ENCODE data around the gene KRTAP17-1.
"Not testable (repeated sequence)": the region's sequence is repeated elsewhere in the genome, so short reads cannot be mapped to it uniquely, and the experiment has no call there.

KRTAP17-1 gene

DNA sequence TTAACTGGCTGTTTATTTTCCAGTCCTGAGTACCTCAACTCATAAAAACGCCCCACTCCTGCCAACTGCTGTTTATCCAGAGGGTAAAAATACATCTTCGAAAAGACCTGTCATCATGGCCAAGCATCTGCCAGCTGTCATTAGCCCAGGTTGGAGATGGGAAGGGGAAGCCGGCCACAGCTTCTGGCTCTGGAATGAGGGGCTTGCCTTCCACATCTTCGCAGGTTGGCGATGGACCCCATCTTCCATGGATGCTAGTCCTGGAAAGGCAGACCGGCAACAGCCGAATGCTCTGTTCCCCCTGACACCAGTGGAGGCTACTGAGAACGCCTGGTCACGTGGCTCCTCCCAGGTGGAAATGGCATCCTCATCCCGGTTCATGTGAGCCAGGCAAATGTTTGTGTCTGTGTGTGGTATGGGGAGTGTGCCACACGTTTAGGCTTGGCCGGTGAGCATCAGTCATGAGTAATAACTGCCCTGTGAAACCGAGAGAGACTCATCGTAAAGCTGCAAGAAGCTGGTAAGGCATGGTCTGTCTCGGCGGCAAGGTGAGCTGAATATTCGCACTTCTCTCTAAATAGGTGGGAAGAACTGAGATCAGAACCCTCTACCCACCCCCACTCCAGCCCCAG lies 420 bp upstream of the KRTAP17-1 start:
- DNase-seq, result no peak
- in situ Hi-C loops (cut with MboI; ENCODE audit: low pct_unique_long_range_greater_than_20kb, low sequenced_read_pairs), result loop anchor here (25.0 kb wide), 1 partner anchor 404 kb away; no protein-coding TSS in a partner anchor

DNA sequence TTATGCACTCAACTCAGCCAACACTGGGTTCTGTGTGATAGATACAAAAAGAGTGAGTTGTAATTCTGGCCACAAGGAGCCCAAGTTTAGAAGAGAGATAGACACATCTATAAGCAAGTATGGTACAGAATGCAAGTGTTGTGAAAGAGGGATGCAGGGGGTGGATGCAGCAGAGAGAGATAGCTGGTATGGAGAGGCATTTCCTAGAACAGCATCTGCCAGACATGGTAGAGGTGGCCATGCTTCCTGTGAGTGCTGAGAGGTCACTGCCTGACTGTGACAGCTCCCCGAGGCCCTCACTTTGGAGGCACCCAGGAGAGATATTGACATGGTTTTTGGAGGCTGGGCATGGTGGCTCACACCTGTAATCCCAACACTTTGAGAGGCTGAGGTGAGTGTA lies 4.4 kb downstream of the KRTAP17-1 start:
- in situ Hi-C loops (cut with MboI; ENCODE audit: low pct_unique_long_range_greater_than_20kb, low sequenced_read_pairs), result loop anchor here (25.0 kb wide), 1 partner anchor 399 kb away; no protein-coding TSS in a partner anchor

DNA sequence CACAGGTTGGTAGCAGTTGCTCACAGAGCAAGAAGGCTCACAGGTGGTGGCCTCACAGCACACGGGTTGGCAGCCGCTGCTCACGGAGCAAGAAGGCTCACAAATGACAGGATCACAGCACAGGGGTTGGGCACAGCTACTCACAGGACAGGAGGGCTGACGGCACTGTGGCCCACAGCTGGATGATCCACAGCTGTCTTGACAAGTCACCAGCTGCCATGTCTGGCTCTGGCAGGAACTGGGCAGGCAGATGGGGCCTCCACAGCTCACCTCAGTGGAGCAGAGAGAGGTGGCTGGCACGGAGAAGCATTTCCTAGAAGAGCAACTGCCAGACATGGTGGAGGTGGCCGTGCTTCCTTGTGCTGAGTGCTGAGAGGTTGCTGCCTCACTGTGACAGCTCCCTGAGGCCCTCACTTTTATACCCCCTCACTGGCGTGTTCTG lies 6.6 kb downstream of the KRTAP17-1 start, which contains the start of gene KRTAP16-1:
Gene KRTAP16-1, minus strand, starts transcription at position 392 of the 442 bp plus-strand sequence. Its CDS starts 56 bp downstream, at position 336.
- no peak for DNase-seq
- in situ Hi-C loops (cut with MboI; ENCODE audit: low pct_unique_long_range_greater_than_20kb, low sequenced_read_pairs), result loop anchor here (25.0 kb wide), 1 partner anchor 397 kb away; no protein-coding TSS in a partner anchor

More for the DNA sequence above, 4.4 kb downstream of the KRTAP17-1 start:
- DNase-seq, result no peak

DNA sequence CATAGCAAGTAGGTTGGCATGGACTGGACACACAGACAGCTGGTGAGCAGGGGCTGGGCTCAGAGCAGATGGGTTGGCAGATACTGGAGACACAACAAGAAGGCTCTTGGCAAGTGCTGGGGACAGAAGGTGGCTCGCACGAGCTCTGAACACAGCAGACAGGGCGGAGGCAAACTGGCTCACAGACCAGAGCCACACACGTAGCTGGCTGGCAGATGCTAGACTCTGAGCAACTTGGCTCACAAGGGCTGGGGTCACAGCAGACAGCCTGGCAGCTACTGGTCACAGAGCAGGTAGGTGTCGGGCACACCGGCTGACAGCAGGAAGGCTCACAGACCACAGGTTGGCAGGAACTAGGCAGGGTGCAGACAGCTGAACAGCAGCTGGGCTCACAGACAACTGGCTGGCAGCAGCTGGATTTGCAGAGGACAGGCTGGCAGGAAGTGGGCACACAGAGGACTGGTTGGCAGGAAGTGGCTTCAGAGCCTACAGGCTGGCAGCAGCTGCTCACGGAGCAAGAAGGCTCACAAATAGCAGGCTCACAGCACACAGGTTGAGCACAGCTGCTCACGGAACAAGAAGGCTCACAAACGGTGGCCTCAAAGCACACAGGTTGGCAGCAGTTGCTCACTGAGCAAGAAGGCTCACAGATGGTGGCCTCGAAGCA lies 7.1 kb downstream of the KRTAP17-1 start:
- no peak for DNase-seq
- in situ Hi-C loops (cut with MboI; ENCODE audit: low pct_unique_long_range_greater_than_20kb, low sequenced_read_pairs), result loop anchor here (25.0 kb wide), 1 partner anchor 396 kb away; no protein-coding TSS in a partner anchor

DNA sequence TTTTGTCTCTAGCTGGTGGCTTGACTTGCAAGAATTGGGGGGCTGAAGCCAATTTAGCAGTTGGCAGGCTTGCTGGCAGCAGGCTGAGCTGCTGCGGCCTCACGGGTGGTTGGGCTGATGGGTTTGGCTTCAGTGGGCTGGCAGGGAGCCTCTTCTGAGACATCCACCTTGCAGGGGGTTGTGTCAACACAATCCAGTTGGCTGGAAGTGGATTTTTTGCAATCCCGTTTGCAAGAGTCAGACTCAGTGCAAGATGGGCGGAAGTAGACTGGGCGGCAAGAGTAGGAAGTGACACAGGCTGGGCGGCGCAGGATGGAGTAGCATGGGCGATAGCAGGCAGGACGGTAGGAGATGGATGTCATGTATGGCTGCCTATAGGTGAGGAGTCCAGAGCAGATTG lies 7.9 kb downstream of the KRTAP17-1 start:
- in situ Hi-C loops (cut with MboI; ENCODE audit: low pct_unique_long_range_greater_than_20kb, low sequenced_read_pairs), result loop anchor here (25.0 kb wide), 1 partner anchor 395 kb away; no protein-coding TSS in a partner anchor
- DNase-seq, result no peak

DNA sequence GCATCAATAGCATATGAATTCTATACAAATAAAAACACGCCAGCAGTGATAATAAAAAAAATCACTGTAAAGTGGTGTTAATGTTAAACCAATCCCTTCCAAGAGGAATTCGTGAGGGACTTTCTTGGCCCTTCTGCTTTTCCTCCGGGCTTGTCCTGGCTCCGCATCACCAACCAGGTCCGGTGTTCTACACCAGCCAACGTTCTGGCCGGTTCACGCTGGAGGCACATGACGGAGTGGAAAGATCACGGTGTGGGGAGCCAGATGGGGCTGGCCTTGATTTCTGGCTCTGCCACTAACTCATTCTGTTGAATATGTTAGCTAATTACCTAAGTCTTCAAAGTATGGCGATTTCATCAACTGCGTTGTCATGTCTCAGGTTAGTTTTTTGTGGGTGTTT lies 11.4 kb downstream of the KRTAP17-1 start:
- in situ Hi-C loops (cut with MboI; ENCODE audit: low pct_unique_long_range_greater_than_20kb, low sequenced_read_pairs), result loop anchor here (25.0 kb wide), 1 partner anchor 392 kb away; no protein-coding TSS in a partner anchor
- no peak for DNase-seq

DNA sequence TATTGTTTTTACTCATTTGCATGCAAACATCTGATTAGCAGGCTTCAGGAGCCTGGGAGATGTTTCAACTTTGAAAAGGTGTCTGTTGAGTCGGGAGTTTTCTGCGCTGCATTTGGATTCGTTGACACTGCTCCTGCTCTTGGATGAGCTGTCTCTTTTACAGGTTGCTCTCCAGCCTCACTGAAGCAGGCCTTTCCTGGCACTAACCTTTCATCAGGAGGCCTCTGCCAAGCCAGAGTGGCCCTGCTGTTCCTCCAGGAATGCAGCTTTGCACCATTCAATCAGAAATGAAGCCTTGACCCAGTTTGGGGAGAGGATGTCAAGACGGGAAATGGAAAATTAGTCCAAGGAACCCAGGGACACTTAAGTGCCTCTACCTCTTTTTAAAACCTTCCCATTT lies 12.5 kb downstream of the KRTAP17-1 start:
- in situ Hi-C loops (cut with MboI; ENCODE audit: low pct_unique_long_range_greater_than_20kb, low sequenced_read_pairs), result loop anchor here (25.0 kb wide), 1 partner anchor 391 kb away; no protein-coding TSS in a partner anchor
- no peak for DNase-seq

DNA sequence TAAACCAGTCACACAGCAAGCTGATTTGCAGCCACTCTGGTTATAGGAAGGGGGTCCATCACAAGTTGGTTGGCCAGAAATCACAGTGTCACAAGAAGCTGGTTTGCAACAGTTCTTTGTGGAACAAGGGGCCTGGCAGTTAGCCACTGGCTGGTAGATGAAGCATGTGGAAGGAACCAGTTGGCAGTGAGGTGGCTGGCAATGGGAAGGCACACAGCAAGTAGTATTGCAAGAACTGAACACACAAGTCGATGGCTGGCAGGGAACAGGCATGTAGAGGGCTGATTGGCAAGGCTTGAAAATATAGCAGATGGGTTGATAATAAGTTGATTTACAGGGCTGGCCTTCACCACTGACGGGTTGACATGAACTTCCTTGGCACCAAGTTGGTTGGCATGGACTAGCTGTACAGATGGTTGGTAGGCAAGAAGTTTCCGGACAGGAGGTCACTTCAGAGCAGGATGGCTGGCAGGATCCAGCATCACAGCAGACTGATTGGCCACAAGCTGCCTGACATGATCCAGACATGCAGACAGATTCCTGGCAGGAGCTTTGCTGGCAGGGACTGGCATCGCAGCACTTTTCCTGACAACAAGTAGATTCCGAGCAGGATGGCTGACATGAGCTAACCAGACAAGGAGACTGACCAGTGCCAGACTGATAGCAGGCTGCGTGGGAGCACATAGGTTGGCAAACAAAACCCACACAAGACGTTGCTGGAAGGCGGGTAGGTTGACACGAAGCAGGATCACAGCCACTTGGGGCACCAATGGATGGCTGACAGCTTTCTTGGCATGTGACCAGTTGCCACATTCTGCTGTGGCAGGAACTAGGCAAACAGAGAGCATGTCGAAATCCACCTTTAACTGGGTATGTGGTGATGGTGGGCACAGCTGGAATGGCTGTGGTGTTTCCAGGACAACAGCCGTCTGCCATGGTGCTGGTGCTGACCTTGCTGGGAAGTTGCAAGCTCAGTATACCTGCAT lies 13.3 kb downstream of the KRTAP17-1 start, which contains the start of gene KRTAP29-1:
Gene KRTAP29-1, minus strand, starts transcription at position 936 of the 986 bp plus-strand sequence. Its CDS starts 0 bp downstream, at position 936.
- in situ Hi-C loops (cut with MboI; ENCODE audit: low pct_unique_long_range_greater_than_20kb, low sequenced_read_pairs), result loop anchor here (25.0 kb wide), 1 partner anchor 390 kb away; no protein-coding TSS in a partner anchor
- no peak for DNase-seq

DNA sequence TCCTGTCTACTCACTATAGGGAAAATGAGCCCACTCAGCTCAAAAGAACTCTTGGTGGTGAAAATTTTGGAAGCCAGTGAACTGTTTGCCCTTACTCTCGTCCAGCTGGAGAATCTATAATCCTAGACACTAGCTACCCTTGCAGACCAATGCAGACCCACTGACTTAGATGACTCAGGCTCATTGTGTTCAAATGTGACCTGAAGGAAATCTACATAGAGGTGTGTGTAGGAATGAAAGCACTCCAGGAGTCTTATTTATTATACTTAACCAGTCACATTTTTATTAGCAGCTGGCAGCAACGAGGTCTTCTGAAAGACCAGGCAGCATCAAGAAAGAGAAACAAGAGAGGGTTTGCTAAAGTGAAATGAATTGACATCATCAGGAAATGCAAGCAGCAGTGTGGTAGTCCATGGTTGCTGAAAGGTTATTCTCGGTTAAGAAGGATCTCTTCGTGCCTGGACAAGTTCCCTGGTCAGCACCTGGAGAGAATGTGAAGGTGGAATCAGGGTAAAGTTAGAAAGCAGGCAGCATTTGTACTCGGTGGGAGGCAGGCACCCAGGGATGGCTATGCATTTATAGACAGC lies 14.2 kb downstream of the KRTAP17-1 start:
- no peak for DNase-seq
- in situ Hi-C loops (cut with MboI; ENCODE audit: low pct_unique_long_range_greater_than_20kb, low sequenced_read_pairs), result loop anchor here (25.0 kb wide), 1 partner anchor 389 kb away; no protein-coding TSS in a partner anchor

DNA sequence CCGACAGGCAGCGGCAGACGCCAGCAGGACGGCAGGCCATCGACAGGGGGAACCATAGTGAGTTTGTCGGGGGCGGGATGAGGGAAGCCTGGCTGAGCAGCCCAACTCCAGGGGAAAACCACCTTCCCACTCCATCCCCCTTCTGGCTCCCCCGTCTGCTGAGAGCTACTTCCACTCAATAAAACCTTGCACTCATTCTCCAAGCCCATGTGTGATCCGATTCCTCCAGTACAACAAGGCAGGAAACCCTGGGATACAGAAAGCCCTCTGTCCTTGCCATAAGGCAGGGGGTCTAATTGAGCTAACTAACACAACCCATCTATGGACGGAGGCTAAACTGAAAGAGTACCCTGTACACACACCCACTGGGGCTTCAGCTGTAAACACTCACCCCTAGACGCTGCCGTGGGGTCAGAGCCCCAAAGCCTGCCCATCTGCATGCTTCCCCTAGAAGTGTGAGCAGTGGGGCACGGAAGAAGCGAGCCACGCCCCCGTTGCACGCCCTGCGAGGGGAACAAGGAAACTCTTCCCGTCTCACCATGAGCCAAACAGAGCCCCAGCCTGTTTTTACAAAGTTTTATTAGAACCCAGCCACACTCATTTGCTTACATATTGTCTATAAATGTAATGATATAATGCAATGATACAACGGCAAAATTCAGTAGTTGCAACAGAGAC lies 16.9 kb downstream of the KRTAP17-1 start:
- no peak for DNase-seq
- in situ Hi-C loops (cut with MboI; ENCODE audit: low pct_unique_long_range_greater_than_20kb, low sequenced_read_pairs), result no loop called here

DNA sequence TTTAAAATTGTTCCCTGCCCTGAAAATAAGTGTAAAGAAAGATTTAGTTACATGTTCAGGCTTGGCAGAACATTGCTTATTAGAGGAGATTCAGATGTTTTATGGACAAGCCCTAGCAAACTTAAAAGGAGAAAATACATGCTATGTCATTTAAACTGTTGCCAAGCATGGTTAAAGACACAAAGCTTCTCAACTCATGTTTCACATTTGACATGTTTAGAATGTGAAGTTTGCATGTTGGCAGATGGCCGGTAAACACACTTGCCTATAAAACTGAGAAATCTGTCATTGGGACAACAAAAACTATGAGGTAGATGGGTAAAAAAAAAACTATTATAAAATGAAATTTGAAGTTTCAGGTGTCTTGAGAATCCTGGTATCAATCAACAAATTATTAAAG lies 18.7 kb downstream of the KRTAP17-1 start:
- in situ Hi-C loops (cut with MboI; ENCODE audit: low pct_unique_long_range_greater_than_20kb, low sequenced_read_pairs), result no loop called here
- DNase-seq, result no peak

DNA sequence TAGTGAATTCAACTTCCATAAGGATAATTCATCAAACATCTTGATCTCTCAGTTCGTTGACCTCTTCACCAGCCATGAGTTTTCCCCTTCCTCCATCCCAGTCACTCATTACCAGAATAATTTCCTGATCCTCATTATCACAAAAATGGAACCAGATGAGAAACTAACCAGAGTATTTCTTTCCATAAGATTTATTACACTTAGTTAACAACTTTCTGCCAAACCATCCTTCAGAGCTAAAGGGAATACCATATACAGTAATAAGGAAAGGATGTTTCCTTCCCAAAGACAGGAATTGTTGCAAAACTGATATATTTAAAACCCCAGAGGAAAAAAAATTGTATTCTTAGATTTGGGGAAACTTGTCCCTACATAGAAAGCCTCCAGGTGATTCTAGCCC lies 21.5 kb downstream of the KRTAP17-1 start:
- in situ Hi-C loops (cut with MboI; ENCODE audit: low pct_unique_long_range_greater_than_20kb, low sequenced_read_pairs), result no loop called here
- no peak for DNase-seq

DNA sequence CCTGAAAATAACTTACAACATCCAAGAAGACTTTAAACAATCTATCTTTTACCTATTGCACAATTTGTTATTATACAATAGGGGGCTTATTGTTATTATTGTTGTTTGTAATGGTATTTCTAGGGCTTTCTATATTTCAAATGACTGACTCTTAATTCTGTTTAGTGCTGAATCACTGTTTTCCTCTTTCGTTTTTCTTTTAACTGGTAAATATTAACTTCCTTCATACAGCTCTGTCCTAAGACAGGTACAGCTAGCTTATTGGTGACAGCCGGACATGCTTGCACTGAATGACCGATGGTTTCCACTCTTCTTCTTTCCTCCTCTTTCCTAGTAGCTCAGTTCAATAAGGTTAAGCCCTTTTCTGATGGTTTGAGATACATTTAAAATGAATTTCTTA lies 28.5 kb downstream of the KRTAP17-1 start:
- in situ Hi-C loops (cut with MboI; ENCODE audit: low pct_unique_long_range_greater_than_20kb, low sequenced_read_pairs), result no loop called here
- DNase-seq, result no peak

DNA sequence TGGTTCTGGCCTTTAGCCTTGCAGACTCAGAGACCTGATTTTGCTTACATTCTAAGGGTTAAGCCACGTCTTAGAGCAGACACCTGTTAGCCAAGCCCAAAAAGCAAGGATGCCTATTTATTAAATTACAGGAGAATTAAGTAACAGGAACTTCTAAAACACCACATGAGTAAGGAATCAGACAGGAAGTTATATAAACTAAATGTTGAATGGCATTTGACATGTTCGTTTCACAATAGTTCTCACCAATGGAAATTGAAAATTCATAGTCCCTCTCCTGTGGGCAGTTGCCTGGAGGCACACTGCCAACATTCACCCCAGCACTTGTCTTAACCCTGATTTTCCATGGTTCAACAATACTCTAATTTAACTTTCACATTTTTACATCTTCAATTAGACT lies 31.0 kb downstream of the KRTAP17-1 start:
- in situ Hi-C loops (cut with MboI; ENCODE audit: low pct_unique_long_range_greater_than_20kb, low sequenced_read_pairs), result no loop called here
- no peak for DNase-seq

DNA sequence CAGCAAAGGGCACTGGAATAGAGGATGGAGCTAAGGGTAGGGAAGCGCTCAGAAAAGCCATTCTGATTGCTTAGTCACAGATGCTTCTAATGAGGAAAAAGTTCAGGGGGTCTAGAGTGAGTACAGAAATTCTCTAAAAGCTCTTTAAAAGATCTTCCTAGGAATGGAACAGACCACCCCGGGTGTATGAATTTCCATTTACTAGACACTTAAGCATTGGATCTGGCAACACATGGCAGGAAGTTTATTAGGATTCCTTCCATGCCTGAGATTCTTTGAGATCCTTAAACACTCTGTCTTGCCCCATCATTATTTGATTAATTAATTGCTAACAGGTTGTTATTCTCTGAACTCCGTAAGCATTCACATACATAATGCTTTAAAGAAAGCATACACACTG lies 31.5 kb downstream of the KRTAP17-1 start:
- in situ Hi-C loops (cut with MboI; ENCODE audit: low pct_unique_long_range_greater_than_20kb, low sequenced_read_pairs), result no loop called here
- no peak for DNase-seq

DNA sequence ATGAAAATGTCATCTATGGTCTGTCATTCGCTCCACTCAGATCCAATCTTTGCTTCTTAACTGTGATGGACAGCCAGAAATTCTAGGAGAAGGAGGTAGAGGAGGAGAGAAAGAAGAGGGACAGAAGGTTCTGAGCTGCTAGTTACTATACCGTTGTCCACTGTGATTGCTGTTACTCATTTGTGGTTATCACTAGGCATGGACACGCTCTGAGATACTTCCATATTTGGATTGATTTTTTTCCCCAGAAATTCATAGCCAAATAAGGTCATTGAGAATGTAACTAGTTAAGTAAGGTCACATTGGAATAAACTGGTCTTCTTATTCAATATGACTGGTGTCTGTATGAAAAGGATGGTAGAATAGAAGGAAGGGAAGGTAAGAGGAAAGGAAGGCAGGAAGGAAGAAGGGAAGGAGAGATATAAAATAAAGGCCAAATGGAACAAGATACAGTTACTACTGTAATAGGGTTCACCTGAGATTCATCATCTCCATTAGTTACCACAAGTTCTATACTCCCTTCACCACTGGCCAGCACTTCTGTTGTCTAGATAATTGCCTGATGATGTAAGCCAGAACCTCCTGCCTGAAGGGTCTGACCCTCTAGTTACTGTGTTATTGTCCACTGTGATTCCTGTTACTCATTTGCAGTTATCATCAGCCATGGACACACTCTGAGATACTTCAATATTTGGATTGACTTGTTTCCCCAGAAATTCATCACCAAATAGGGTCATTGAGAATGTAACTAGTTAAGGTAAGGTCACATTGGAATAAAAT lies 37.1 kb downstream of the KRTAP17-1 start:
- in situ Hi-C loops (cut with MboI; ENCODE audit: low pct_unique_long_range_greater_than_20kb, low sequenced_read_pairs), result no loop called here
- DNase-seq, result no peak

DNA sequence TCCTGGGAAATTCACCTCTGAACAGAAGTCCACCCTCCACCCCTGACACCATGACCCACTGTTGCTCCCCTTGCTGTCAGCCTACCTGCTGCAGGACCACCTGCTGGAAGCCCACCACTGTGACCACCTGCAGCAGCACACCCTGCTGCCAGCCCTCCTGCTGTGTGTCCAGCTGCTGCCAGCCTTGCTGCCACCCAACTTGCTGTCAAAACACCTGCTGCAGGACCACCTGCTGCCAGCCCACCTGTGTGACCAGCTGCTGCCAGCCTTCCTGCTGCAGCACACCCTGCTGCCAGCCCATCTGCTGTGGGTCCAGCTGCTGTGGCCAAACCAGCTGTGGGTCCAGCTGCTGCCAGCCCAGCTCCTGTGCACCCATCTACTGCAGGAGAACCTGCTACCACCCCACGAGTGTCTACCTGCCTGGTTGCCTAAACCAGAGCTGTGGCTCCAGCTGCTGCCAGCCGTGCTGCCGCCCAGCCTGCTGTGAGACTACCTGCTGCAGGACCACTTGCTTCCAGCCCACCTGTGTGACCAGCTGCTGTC lies 39.8 kb downstream of the KRTAP17-1 start, which contains the start of gene KRTAP9-7:
Gene KRTAP9-7, plus strand, starts transcription at position 51 of the 543 bp plus-strand sequence. Its CDS starts 0 bp downstream, at position 51.
- DNase-seq; in situ Hi-C loops (cut with MboI; ENCODE audit: low pct_unique_long_range_greater_than_20kb, low sequenced_read_pairs): not testable (repeated sequence)

Data from KBM-7 (cell line).